NCI-H146 (cell line): ENCODE data around the gene CIT.

Experiments used
- DNase-seq: peaks from one replicate; lab custom pipeline; 2025; lab: John Stamatoyannopoulos, UW

Gene CIT

DNA sequence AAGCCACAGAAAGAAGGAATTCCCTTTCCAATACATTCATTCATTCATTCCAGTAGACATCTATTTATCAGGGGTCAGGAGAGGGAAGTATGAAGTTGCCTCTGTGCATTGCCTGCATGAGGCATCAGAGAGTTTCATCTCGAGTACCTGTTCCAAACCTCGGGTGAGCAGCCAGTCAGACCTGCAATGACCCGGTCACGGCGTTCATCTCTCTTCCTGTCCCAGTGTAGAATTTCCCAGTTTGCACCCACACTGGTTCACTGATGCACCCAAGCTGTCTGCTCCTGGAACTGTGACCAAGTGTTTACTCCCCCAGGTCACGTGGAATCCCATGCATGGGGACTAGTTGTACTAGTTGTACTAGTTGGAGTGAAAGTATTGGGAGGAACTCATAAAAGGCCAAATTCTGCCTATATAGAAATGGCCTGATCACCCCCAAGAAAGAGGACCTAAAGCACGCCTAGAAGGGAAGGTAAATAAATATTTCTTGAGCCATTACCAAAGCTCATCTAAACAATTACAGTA is 231.5 kb downstream of the CIT start:
- no peak for DNase-seq

DNA sequence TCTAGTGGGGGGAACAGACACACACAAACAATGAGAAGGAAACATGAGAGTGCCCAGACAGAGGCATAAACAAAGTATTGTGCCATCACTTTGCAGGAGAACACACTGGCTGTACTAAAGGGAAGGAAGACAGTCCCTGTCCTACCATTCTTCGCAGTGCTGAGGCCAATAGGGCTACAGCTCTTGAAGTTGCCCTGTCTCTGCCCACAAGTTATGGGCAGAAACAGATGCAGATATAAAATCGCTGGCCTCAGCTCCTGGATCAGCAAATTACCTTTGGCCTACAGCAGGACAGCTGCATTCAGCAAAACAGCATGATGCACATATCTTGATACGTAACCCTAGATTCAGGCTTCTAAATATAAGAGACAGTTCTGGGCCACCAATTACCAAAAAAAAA is 232.2 kb downstream of the CIT start:
- no peak for DNase-seq

DNA sequence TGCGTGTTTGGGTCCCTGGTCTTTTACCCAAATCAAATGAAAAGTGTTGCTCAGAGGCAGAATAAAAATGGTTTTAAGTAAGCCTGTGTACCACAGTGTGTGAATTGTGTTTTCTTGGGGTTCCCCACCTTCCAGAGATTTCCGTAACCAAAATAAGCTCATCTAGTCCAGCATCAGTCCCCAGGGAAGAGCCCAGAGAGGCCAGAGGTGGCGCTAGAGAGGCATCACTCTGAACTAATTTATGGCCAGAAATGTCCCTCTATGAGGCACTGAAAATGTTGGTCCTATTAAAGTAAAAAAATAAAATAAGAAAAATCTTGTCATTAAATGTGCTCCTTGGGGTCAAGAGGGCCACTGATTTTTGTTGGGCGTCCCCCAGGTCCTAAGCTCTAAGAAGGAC is 234.1 kb downstream of the CIT start:
- no peak for DNase-seq
